MCF 10A (cell line): ENCODE data around the gene TMEM203. TPM values are rescaled to one million over a fixed set of nuclear protein-coding genes. Genes with fewer than 3 reads are reported as not detected.

Experiments
- BruUV-seq: library from RNA; stranded (reverse); fragments of 400-500 nt; replicated peaks from 2 replicates; lab custom pipeline; 2021; lab: Mats Ljungman, UMichigan
- CTCF ChIA-PET: fragments of 300-600 bp; sonication (Branson Sonifier 250); formaldehyde crosslinking; extraction: SDS; loops from one replicate; lab custom pipeline; 2021; ENCODE audit warnings: antibody characterized with exemption, inconsistent platforms; lab: Yijun Ruan, JAX
- POLR2A ChIA-PET: fragments of 300-600, 350-650 bp; sonication (Branson Sonifier 250); formaldehyde crosslinking; extraction: SDS; loops from one replicate; lab custom pipeline; 2020; ENCODE audit warnings: antibody characterized with exemption, inconsistent platforms; lab: Yijun Ruan, JAX
- DNase-seq: peaks from one replicate; pipeline ENCODE4 v3.0.0-alpha.2; 2018; ENCODE audit not compliant: unreplicated experiment
- H3K27ac Mint-ChIP-seq: one replicate; pipeline ENCODE4 v1.8.0; 2022; ENCODE audit warnings: mild to moderate bottlenecking, low read depth, mixed read lengths; ENCODE audit not compliant: unreplicated experiment
- H3K27me3 Mint-ChIP-seq: one replicate; pipeline ENCODE4 v1.8.0; 2022; ENCODE audit warnings: mixed read lengths; ENCODE audit not compliant: insufficient read depth, unreplicated experiment
- H3K36me3 Mint-ChIP-seq: one replicate; pipeline ENCODE4 v1.8.0; 2022; ENCODE audit warnings: mild to moderate bottlenecking, moderate library complexity, mixed read lengths; ENCODE audit not compliant: insufficient read depth, unreplicated experiment
- H3K4me1 Mint-ChIP-seq: one replicate; pipeline ENCODE4 v1.8.0; 2022; ENCODE audit warnings: mixed read lengths; ENCODE audit not compliant: insufficient read depth, unreplicated experiment
- H3K4me3 Mint-ChIP-seq: one replicate; pipeline ENCODE4 v1.8.0; 2022; ENCODE audit warnings: mild to moderate bottlenecking, moderate library complexity, mixed read lengths; ENCODE audit not compliant: unreplicated experiment
- H3K9me3 Mint-ChIP-seq: one replicate; pipeline ENCODE4 v1.8.0; 2022; ENCODE audit warnings: mixed read lengths; ENCODE audit not compliant: unreplicated experiment
- intact Hi-C: fragments of 100-400 bp; cut with micrococcal nuclease; formaldehyde crosslinking; loops from 2 replicates; pipeline ENCODE4 v1.14.1; 2022
- total RNA-seq: library from RNA; stranded (reverse); gene quantifications from 2 replicates; pipeline ENCODE4 v1.2.3, GENCODE V29; 2022
- TF ChIP-seq, protein P1 (sequence below): fragments of 200-600 bp; IDR thresholded peaks from one replicate; pipeline ENCODE4 v1.8.0; 2022; ENCODE audit warnings: antibody characterized with exemption, mild to moderate bottlenecking; ENCODE audit not compliant: unreplicated experiment

TMEM203 gene
- total RNA-seq, 1 experiment from 2014 or later = 31.4 TPM

DNA sequence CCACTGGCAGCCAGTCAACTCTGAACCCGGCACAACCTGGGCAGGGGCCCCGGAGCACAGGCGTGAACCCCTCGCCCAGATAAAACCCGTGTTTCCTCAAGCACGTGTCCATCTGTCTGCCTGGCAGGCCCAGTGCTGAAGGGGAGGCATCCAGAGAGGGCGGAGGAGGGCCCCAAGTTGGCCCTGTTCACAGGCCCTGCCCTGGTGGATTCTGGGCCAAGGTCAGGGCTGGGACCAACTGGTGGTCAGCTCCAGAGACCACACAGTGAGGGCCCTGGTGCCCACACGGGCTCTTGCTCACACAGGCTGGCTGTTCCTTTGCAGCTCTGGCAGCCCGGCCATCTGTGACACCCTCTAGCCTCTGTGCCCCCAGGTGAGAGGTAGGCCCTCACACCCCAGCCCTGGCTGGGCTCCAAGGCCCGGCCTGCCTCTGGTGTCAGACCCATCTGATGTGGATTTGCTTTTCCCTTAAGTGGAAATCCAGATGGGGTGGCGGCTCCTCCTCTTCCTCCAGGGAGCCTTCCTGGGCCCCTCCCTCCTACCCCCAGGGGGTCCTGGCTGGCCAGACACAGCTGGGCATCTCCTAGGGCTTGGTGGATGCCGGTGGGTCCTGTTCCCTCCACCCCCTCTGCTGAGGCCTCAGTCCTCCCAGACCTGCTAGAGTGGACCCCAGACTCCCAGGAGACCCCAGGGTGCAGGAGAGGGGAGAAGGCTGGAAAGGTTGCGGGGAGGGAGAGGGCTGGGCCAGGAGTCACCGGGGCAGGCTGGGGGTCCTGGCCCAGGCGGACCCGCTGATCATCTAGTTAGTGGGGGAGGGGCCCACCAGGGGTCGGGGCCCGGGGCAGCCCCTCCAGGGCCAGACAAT lies 45.1 kb upstream of the TMEM203 start:
- no peaks in the 10 kb centered on the region for H3K27me3 Mint-ChIP-seq
- POLR2A ChIA-PET = interaction anchor here (1.4 kb wide), 1 partner anchor 10 kb away, joined by 7 read pairs; the partner anchor contains the start of gene TUBB4B
- H3K27ac Mint-ChIP-seq = no peak overlapping the region
- no TSS peak for BruUV-seq
- CTCF ChIA-PET = interaction anchor here (0.6 kb wide), 2 partner anchors 10 to 195 kb away, joined by 3 to 4 read pairs; no protein-coding TSS in a partner anchor
- TF ChIP-seq, protein P1, sequence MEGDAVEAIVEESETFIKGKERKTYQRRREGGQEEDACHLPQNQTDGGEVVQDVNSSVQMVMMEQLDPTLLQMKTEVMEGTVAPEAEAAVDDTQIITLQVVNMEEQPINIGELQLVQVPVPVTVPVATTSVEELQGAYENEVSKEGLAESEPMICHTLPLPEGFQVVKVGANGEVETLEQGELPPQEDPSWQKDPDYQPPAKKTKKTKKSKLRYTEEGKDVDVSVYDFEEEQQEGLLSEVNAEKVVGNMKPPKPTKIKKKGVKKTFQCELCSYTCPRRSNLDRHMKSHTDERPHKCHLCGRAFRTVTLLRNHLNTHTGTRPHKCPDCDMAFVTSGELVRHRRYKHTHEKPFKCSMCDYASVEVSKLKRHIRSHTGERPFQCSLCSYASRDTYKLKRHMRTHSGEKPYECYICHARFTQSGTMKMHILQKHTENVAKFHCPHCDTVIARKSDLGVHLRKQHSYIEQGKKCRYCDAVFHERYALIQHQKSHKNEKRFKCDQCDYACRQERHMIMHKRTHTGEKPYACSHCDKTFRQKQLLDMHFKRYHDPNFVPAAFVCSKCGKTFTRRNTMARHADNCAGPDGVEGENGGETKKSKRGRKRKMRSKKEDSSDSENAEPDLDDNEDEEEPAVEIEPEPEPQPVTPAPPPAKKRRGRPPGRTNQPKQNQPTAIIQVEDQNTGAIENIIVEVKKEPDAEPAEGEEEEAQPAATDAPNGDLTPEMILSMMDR = no peak
- no peak overlapping the region for H3K4me3 Mint-ChIP-seq
- no peak for DNase-seq
- H3K4me1 Mint-ChIP-seq = no peaks in the 10 kb centered on the region
- H3K9me3 Mint-ChIP-seq = no peaks in the 10 kb centered on the region
- H3K36me3 Mint-ChIP-seq = peaks cover 7% of the 10 kb centered on the region
- intact Hi-C loops = no loop called here

DNA sequence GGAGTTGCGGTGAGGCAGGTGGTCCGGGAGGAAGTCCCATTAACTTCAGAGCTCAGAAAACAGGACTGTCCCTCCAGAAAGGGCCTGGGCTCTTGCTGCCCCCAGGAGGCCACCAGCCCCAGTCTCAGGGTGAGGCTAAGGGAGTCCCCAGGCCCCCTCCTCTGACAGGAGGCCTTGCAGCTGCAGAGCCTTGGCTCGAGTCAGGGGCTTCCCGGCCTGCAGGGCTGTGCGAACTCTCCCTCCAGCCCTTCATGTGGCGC lies 42.4 kb upstream of the TMEM203 start:
- intact Hi-C loops = no loop called here
- CTCF ChIA-PET = interaction anchor here (0.5 to 0.9 kb wide), 2 partner anchors 11 to 257 kb away, joined by 3 read pairs; no protein-coding TSS in a partner anchor

DNA sequence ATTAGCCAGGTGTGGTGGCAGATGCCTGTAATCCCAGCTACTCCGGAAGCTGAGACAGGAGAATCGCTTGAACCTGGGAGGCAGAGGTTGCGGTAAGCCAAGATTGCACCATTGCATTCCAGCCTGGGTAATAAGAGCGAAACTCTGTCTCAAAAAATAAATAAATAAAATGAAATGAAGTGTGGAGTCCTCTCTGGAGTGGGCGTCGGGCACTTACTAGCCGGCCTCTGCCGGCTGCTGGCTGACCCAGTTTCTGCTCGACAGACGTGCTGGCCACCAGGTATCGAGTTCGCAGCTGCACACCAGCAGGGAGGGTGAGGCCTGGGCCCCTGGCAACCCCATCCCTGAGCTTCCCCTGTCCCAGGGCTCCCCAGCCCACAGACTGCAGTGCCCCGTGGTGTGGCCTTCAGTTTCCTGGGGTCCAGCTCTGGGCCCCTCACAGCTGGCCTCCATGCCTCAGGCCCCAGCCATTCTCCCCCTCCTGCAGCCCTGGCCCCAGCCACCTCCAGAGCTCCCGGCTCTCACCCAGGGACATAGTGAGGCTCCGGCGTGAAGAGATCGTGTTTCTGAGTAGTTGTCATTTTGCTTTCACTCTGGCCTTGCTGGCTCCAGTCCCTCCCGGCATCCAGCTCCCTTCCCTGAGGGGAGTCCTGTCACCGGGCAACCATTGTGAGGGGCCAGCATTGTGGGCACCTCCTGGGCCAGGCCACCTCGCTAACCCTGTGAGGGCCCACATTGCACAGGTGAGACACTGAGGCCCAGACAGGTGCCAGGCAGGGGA lies 41.9 kb upstream of the TMEM203 start:
- H3K9me3 Mint-ChIP-seq = no peaks in the 10 kb centered on the region
- H3K27me3 Mint-ChIP-seq = no peaks in the 10 kb centered on the region
- intact Hi-C loops = no loop called here
- H3K36me3 Mint-ChIP-seq = peaks cover 22% of the 10 kb centered on the region
- ChIA-PET POLR2A (interaction anchor here (0.6 to 8.6 kb wide), 3 partner anchors 7 to 42 kb away, joined by 3 to 118 read pairs (median 4); partner anchors contain the start of gene NELFB), CTCF (interaction anchor here (0.6 to 0.9 kb wide), 3 partner anchors 9 to 518 kb away, joined by 3 to 4 read pairs (median 3); no protein-coding TSS in a partner anchor)
- no TSS peak for BruUV-seq
- TF ChIP-seq, protein P1 = no peak
- DNase-seq = no peak
- H3K27ac Mint-ChIP-seq = no peak overlapping the region
- peaks cover 15% of the 10 kb centered on the region for H3K4me1 Mint-ChIP-seq
- no peak overlapping the region for H3K4me3 Mint-ChIP-seq

More for the DNA sequence above, 42.4 kb upstream of the TMEM203 start:
- no peaks in the 10 kb centered on the region for H3K9me3 Mint-ChIP-seq
- no peak overlapping the region for H3K4me3 Mint-ChIP-seq
- H3K4me1 Mint-ChIP-seq = peaks cover 15% of the 10 kb centered on the region
- POLR2A ChIA-PET = interaction anchor here (0.6 to 8.6 kb wide), 3 partner anchors 7 to 43 kb away, joined by 3 to 118 read pairs (median 4); partner anchors contain the start of gene NELFB
- H3K36me3 Mint-ChIP-seq = peaks cover 16% of the 10 kb centered on the region
- DNase-seq = no peak
- no peaks in the 10 kb centered on the region for H3K27me3 Mint-ChIP-seq
- no peak overlapping the region for H3K27ac Mint-ChIP-seq
- BruUV-seq = no TSS peak
- TF ChIP-seq, protein P1 = no peak
